Measurements from ENCODE around the gene VENTX. TPM values are rescaled to one million over a fixed set of nuclear protein-coding genes. Genes with fewer than 3 reads are reported as not detected.

VENTX gene
- total and polyA plus RNA-seq, 2 donors (not counting 3 experiments of a cell fraction or from before 2014, with no cell fraction given), result not detected

DNA sequence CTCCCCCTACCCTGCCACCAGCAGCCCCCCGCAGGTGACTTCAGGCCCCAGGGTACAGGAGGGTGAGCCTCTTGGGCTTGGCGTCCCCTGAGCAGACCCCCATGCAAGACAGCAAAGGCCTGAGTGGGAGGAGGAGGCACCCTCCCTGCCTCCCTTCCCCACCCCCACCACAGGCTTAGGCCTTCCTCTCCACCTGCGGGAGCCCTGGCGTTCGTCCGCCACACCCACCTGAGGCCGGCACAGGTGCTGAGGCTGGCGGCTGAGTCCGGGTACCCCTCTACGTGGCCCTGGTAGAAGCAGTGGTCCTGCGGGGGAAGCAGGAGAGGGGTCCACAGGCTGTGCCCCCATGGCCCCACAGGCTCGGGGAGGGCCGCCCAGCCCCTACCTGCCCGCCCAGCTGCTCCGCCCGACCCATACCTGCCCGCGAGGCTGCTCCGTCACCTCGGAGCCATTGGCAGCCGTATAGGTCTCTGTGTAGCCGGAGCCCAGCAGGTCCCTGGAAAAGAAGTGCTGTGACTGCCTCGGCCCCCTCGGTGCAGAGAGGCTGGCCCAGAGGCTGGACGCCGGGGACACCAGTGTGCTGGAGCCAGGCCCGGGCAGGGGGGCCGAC is 36.0 kb downstream of the VENTX start:
- Histone ChIP-seq H3K9me1 (replicated peaks; ENCODE audit: control insufficient read depth, extremely low read depth, insufficient read depth, low read length) (no peaks in the 10 kb centered on the region), H3K36me3 (ENCODE audit: control insufficient read depth in 2 of 2, extremely low read depth in 1 of 2, insufficient read depth in 2 of 2, low read length in 2 of 2) (no peaks in the 10 kb centered on the region), H3K27me3 (ENCODE audit: control insufficient read depth in 2 of 2, insufficient read depth in 2 of 2, low read length in 2 of 2) (peaks cover 5 to 10% of the 10 kb centered on the region in 2 experiments), H3K9ac (replicated peaks; ENCODE audit: extremely low read depth, insufficient read depth, low read length) (no peak overlapping the region), H3K79me2 (ENCODE audit: control insufficient read depth, insufficient read depth, low read length) (no peaks in the 10 kb centered on the region), H2AFZ (ENCODE audit: low read depth, low read length) (no peak overlapping the region), H3K27ac (ENCODE audit: insufficient read depth, low read depth, low read length) (no peak overlapping the region), H3K4me2 (ENCODE audit: insufficient read depth, low read length) (no peak overlapping the region), H3K4me3 (replicated peaks in 1 of 3; ENCODE audit: insufficient read depth in 1 of 3, low read depth in 1 of 3, low read length in 3 of 3) (no peak overlapping the region), H3K9me3 (replicated peaks; ENCODE audit: control insufficient read depth, insufficient read depth, low read length) (no peaks in the 10 kb centered on the region), H4K20me1 (replicated peaks; ENCODE audit: control insufficient read depth, extremely low read depth, insufficient read depth, low read length) (no peaks in the 10 kb centered on the region), H3K4me1 (ENCODE audit: control insufficient read depth, extremely low read depth, insufficient read depth, low read length) (no peaks in the 10 kb centered on the region)
- TF ChIP-seq CTCF (IDR thresholded peaks at IDR 0.05; ENCODE audit: extremely low read depth in 1 of 2, insufficient read depth in 1 of 2, low read depth in 1 of 2, low read length in 2 of 2) (no peak), MYC (IDR thresholded peaks at IDR 0.05; ENCODE audit: low read depth, low read length) (no peak), FOS (IDR thresholded peaks at IDR 0.05; ENCODE audit: borderline replicate concordance, insufficient read depth, low read length) (no peak)
- dilution Hi-C loops (cut with MboI; ENCODE audit: extremely low pct_ligation_motif_present, low sequenced_read_pairs), result no loop called here
- ChIA-PET CTCF (no interaction called here), POLR2A (no interaction called here)
- intact Hi-C loops (cut with micrococcal nuclease), result no loop called here
- FAIRE-seq, result no peak
- BruUV-seq (replicated peaks), result no TSS peak
- DNase-seq (ENCODE audit: low read depth, low spot score), result no peak

All from endothelial cell of umbilical vein (primary cell).